Stimulated activated CD8-positive, alpha-beta memory T cell treated with anti-CD3 and anti-CD28 coated beads, Interleukin-4, amount 100 ng/mL, for 1 hour (primary cell): ENCODE measurements around the gene CCDC110.
A peak's percentile ranks its signal among the peaks of the same experiment; 100 is the strongest.
"Not testable (repeated sequence)": the region's sequence is repeated elsewhere in the genome, so short reads cannot be mapped to it uniquely, and the experiment has no call there.

Source experiments
- DNase-seq, 2 donors: peaks; one replicate each; pipeline ENCODE4 v3.0.0-alpha.2; 2020; ENCODE audit warnings: low read depth in 2 of 2, low spot score in 1 of 2

The CCDC110 gene

DNA sequence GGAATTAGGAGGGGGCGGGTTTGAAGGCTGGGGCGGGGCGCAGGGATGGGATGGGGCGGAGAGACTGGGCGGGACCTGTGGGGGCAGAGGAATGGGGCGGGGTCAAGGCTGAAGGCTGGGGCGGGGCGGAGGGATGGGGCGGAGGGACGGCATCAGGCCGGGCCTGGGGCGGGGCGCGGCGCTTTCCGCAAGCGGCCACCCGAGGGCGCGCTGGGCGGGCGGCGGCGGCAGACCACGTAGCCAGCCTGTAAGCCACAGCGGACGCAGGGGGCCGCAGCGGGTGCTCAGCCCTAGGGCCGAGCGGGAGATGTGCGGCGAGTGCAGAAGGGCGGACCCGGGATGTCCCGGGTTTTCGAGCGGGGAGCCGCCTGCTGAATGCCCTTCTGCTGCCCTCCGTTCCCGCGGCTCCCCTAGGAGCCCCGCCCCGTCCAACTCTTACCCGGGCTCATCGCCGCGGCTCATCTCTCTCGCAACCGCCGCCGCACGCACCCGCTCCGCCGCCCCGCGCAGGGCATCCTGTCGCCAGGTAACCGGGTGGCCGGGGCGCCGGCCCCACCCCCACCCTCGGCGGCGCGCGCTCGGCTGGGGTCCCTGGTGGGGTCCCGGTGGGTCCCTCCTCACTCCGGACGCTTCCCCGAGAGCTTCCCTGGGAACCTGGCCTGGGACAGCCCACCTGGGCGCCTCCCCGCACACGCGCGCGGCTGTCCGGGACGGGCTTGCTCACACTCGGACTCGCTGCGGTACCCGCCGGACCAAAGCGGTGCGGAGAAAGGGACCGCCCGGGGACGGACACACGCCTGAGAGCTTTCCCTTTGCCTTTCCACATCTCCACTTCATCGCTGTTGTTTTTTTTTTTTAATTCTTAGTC, at the start of gene CCDC110:
CCDC110 (minus strand) TSS at position 499 of the 868 bp plus-strand sequence; CDS start at position 449, 50 bp downstream.
- peak; percentile 77 to 79 for DNase-seq

GRCh38 chr4:185520119-185520518, 48.6 kb upstream of the CCDC110 start:
- DNase-seq = no peak

- DNase-seq = no peak
Measured at GRCh38 chr4:185518494-185518893, 47.0 kb upstream of the CCDC110 start.

- no peak for DNase-seq
Measured at GRCh38 chr4:185518069-185518468, 46.5 kb upstream of the CCDC110 start.

- DNase-seq = no peak
Measured at GRCh38 chr4:185515248-185515647, 43.7 kb upstream of the CCDC110 start.

DNA sequence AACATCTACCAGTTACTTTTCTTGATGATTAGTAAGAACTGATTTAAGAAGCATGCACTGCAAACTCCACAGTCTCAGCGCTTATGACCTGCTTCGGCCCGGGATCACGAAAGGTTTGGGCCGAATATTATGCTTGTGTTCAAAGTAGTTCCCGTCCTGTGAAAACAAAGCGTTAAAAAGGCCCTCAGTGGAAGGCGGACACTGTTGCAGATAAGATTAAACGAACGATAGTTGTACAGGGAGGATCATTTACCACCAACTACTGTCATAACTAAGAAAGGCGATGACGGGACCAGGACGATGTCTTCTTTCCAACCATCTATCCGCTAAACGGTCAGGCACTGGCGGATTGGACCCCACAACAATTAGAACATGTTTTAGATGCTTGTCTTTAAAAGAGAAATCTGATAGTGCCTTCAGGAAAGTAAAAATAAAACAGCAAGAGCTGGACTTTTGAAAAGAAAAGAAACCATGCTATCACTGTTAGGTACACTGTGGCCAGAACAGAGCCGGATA, 42.7 kb upstream of the CCDC110 start:
- no peak for DNase-seq

DNA sequence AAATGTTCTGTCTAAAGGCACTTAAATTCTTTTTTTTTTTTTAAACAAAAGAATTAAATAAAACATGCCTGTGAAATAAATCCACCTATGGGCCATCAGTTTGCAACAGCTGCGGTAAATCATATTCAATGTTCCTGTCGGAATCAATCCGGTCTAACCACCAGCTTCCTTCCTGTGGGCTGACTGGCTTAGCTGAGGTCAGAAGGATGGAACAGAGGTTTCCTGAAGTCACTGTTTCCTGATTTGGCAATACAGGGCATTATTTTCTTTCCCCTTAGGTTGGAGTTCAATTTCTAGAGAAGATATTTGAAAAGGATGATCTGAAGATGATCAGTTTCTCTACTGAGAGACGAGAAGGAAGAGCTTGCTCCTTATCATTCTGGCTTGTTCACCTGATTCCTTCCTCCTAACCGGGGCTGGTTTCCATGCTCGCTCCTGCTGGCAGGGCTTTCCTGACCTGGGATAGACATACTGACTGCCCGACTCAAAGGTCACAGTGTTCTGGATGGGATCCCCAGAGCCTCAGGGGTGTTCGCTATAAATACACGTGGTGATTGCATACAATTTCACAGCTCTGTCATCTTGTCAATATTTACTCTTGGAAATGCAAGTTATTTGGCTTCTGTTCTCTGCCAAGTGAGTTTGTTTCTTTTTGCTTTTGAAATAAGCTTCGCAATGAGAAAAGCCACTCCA, 42.1 kb upstream of the CCDC110 start:
- no peak for DNase-seq

GRCh38 chr4:185512516-185512915, 41.0 kb upstream of the CCDC110 start:
- DNase-seq = no peak

- not testable (repeated sequence) for DNase-seq
Measured at GRCh38 chr4:185511243-185511642, 39.7 kb upstream of the CCDC110 start.

- no peak for DNase-seq
Measured at GRCh38 chr4:185510806-185511205, 39.3 kb upstream of the CCDC110 start.

- no peak for DNase-seq
Measured at GRCh38 chr4:185508181-185508580, 36.6 kb upstream of the CCDC110 start.

DNA sequence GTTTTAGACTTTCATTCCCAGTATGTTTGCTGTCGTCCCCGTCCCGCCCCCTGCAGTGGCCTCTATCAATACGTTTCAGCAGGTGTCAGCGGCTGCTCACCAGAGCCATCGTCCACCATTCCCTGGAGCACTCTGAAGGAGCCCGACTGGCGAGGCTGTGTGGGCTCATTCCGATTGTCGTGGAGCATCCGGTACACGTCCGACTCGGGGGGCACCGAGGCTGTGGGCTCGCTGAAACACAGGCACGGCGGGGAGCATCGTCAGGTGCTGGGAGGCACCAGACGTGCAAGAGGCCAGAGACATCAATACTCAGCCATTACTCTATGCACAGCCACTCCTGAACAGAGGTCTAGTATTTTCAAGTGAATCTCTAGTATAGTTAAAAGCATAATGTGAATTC, 34.9 kb upstream of the CCDC110 start:
- no peak for DNase-seq

DNA sequence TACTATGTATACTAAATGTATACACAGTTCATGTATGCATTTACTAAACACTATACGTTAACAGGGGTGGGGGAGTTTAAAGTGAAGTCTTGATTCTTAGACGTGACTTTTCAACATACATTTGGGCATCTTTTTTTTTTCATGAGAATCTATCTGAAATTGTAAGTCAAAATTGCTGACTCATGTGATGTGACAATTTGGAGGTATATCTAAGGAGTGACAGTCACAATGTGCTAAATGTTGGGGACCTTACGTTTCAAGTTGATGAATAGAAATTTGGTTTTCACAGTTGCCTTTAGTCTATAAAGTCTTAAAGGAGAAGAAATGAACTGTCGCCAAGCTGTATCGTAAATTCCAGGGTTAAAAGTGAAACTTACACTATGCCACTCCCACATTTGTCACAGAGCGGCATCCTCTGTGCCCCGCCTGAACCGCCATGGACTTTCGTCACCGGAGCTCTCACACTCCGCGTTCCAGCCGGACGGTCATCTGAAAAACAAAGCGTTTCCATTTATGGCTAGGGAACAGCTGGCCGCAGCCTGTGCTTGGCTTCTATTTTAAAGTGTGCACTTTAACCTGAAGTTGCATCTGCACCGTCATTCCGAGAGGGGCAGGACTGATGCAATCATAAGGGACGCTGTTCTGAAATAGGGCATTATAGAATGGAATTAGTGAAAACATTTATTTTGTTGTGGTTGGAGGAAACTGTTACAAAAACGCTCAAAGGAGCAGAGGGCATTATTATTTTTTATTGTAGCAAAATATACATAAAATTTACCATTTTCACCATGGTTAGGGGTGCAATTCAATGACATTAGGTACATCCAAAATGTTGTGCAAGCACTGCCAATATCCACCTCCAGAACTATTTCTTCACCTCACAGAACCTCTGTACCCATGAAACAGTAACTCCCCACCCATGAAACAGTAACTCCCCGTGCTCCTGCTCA, 32.8 kb upstream of the CCDC110 start:
- DNase-seq = no peak

DNA sequence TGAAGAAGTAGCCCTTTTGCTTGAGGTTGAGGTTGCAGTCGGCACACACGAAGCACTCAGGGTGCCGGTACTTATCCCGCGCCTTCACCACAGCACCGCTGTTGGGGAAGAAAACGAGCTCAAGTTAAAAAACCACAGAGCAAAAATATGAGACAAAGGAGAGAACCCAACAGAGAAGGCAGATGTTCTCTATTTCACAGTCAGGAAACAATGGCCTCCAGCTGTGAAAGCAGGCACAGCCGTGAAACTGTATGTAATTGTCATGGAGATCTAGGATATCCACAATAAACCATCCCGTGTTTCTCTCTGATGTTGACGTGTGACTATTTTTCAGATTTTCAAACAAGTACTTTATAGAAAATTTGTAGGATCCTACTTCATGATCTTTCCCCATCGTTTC, 30.9 kb upstream of the CCDC110 start:
- DNase-seq = no peak

- no peak for DNase-seq
Measured at GRCh38 chr4:185500576-185500975, 29.0 kb upstream of the CCDC110 start.

DNA sequence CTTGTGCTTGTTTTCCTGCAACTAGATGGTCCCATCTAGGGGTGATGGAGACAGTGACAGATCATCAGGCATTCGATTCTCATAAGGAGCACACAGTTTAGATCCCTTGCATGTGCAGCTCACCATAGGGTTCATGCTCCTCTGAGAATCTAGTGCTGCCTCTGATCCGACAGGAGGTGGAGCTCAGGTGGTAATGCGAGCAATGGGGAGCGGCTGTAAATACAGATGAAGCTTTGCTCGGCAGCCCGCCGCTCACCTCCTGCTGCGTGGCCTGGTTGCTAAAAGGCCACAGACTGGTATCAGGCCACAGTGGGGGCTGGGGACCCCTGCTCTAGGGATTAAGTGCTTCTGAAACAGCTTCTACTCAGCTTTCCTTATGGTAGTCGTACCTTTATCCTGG, 28.5 kb upstream of the CCDC110 start:
- no peak for DNase-seq

DNA sequence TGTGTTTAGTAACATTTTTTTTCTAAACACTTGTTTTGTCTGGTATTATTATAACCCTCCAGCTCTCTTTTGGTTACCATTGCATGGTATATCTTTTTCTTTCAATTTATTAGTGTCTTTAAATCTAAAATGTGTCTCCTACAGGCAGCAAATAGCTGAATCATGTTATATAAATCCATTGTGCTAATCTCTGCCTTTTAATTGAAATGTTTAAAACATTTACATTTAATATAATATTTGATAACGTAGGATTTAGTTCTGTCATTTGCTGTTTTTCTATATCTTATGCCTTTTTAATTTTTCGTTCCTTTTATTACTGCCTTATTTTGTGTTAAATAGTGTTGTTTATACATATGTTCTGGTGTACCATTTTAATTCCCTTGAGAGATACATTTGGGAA, 17.1 kb upstream of the CCDC110 start:
- no peak for DNase-seq

GRCh38 chr4:185481401-185481800, 9.9 kb upstream of the CCDC110 start:
- DNase-seq = no peak

- no peak for DNase-seq
Measured at GRCh38 chr4:185480016-185480732, 8.6 kb upstream of the CCDC110 start.

GRCh38 chr4:185479507-185479971, 8.0 kb upstream of the CCDC110 start:
- no peak for DNase-seq
